ENCODE measurements around the gene CYB5R2.

DNA sequence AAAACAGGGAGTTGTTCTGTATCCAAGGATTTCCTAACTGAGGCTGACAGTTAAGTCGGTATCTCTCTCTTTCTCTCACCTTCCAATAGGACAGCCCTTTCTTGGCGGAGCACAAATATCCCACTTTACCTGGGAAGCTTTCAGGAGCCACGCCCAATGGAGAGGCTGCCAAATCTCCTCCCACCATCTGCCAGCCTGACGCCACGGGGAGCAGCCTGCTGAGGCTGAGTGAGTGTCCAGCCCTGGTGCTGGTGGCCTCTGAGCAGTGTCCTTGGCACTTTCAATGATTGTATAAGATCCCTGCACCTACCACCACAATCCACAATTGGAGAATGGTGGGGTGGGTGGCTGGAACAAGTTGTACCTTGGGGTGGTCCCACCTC is 33.7 kb downstream of the CYB5R2 start:
- TF ChIP-seq POLR2AphosphoS5 (IDR thresholded peaks at IDR 0.05; ENCODE audit: borderline replicate concordance, low read depth, low read length) (no peak), EZH2 (IDR thresholded peaks at IDR 0.05) (no peak)
